Measurements from ENCODE around the gene SYCN.

- TF ChIP-seq POLR2AphosphoS5 (IDR thresholded peaks at IDR 0.05; ENCODE audit: low read depth, low read length) (no peak), TAF1 (IDR thresholded peaks at IDR 0.05; ENCODE audit: low read depth, low read length) (no peak), SPI1 (IDR thresholded peaks at IDR 0.05; ENCODE audit: low read depth, low read length) (no peak), POLR2A (IDR thresholded peaks at IDR 0.05; ENCODE audit: low read depth, low read length) (no peak), POU2F2 (IDR thresholded peaks at IDR 0.05; ENCODE audit: low read depth, low read length) (no peak), PAX5 (IDR thresholded peaks at IDR 0.05; ENCODE audit: insufficient read depth, low read length, severe bottlenecking) (no peak)
Observed at GRCh38 chr19:39238209-39238608, 34.1 kb upstream of the SYCN start.

All from GM12891 (cell line).